PC-3 (cell line): ENCODE results near the gene TRIM39. TPM values are rescaled to one million over a fixed set of nuclear protein-coding genes. Genes with fewer than 3 reads are reported as not detected.

Source experiments
- ATAC-seq: fragments of 200-7000 bp; cut with Tn5 transposase; 2 replicates; pipeline ENCODE4 v1.9.1; 2020; ENCODE audit warnings: mild to moderate bottlenecking, moderate library complexity
- BruUV-seq: library from RNA; stranded (reverse); fragments of 400-500 nt; replicated peaks from 2 replicates; lab custom pipeline; 2021; lab: Mats Ljungman, UMichigan
- CTCF ChIA-PET: fragments of 300-600 bp; sonication (Branson Sonifier 250); formaldehyde crosslinking; loops from one replicate; lab custom pipeline; 2022; ENCODE audit warnings: antibody characterized with exemption; lab: Charles Lee
- POLR2A ChIA-PET: fragments of 300-600 bp; sonication (Branson Sonifier 250); formaldehyde crosslinking; loops from one replicate; lab custom pipeline; 2022; ENCODE audit warnings: antibody characterized with exemption; ENCODE audit not compliant: unreplicated experiment; lab: Charles Lee
- DNase-seq: peaks from one replicate; pipeline ENCODE4 v3.0.0-alpha.2; 2015
- H2AFZ ChIP-seq: fragments of 300-600 bp; sonication (generic); 2 replicates; pipeline ENCODE4 v1.6.0; 2016; ENCODE audit warnings: antibody characterized with exemption, low read length
- H3F3A ChIP-seq: fragments of 300-600 bp; sonication (generic); one replicate; pipeline ENCODE4 v1.6.0; 2017; ENCODE audit warnings: antibody characterized with exemption, low read length, control low read depth, mild to moderate bottlenecking; ENCODE audit not compliant: unreplicated experiment
- H3K27ac ChIP-seq: fragments of 300-600 bp; sonication (generic); 2 replicates; pipeline ENCODE4 v1.5.1; 2016; ENCODE audit warnings: mild to moderate bottlenecking, low read length
- H3K27me3 ChIP-seq: fragments of 300-600 bp; sonication (generic); 2 replicates; pipeline ENCODE4 v1.6.1; 2016; ENCODE audit warnings: low read length, mixed read lengths
- H3K36me3 ChIP-seq: fragments of 300-600 bp; sonication (generic); 2 replicates; pipeline ENCODE4 v1.6.1; 2016; ENCODE audit warnings: low read depth, mixed run types, low read length, mixed read lengths
- H3K4me1 ChIP-seq: fragments of 300-600 bp; sonication (generic); 2 replicates; pipeline ENCODE4 v1.5.1; 2016; ENCODE audit warnings: low read length; ENCODE audit not compliant: insufficient read depth
- H3K4me2 ChIP-seq: fragments of 300-600 bp; sonication (generic); 2 replicates; pipeline ENCODE4 v1.6.0; 2016; ENCODE audit warnings: low read length
- H3K4me3 ChIP-seq: fragments of 300-600 bp; sonication (generic); 2 replicates; pipeline ENCODE4 v1.5.1; 2016; ENCODE audit warnings: mild to moderate bottlenecking, low read length, mixed read lengths
- H3K79me2 ChIP-seq: fragments of 300-600 bp; sonication (generic); 2 replicates; pipeline ENCODE4 v1.6.1; 2017; ENCODE audit warnings: low read length, mixed read lengths
- H3K9ac ChIP-seq: fragments of 300-600 bp; sonication (generic); 2 replicates; pipeline ENCODE4 v1.6.0; 2016; ENCODE audit warnings: mild to moderate bottlenecking, low read length
- H3K9me2 ChIP-seq: fragments of 300-600 bp; sonication (generic); replicated peaks from 2 replicates; pipeline ENCODE4 v1.6.1; 2016; ENCODE audit warnings: mixed run types, low read length, mixed read lengths
- H3K9me3 ChIP-seq: fragments of 300-600 bp; sonication (generic); 2 replicates; pipeline ENCODE4 v1.6.1; 2016; ENCODE audit warnings: low read length, mixed read lengths
- H4K20me1 ChIP-seq: fragments of 300-600 bp; sonication (generic); 2 replicates; pipeline ENCODE4 v1.6.1; 2016; ENCODE audit warnings: low read length, mixed read lengths
- CTCF ChIP-seq: fragments of 300-600 bp; sonication (generic); conservative IDR thresholded peaks from 2 replicates; pipeline ENCODE4 v1.5.1; 2017; ENCODE audit warnings: antibody characterized with exemption, low read depth, mild to moderate bottlenecking, low read length
- EZH2 ChIP-seq: fragments of 300-600 bp; sonication (generic); IDR thresholded peaks from one replicate; pipeline ENCODE4 v1.6.1; 2017; ENCODE audit warnings: antibody characterized with exemption, mild to moderate bottlenecking, low read length; ENCODE audit not compliant: unreplicated experiment
- EZH2phosphoT487 ChIP-seq: fragments of 300-600 bp; sonication (generic); IDR thresholded peaks from 2 replicates; pipeline ENCODE4 v1.6.1; 2018; ENCODE audit warnings: mild to moderate bottlenecking, antibody characterized with exemption, low read length, borderline replicate concordance
- intact Hi-C: fragments of 100-400 bp; cut with micrococcal nuclease; formaldehyde crosslinking; loops from 2 replicates; pipeline ENCODE4 v1.9.0; 2023
- total RNA-seq: library from RNA; depleted of rRNA; stranded (reverse); fragments of >200 nt; gene quantifications from 2 replicates; pipeline ENCODE4 v1.2.3, GENCODE V29; 2014

Gene TRIM39
- total RNA-seq, 1 experiment from 2014 or later, result 24.8 TPM

GRCh38 chr6:30325150-30325872, 1.4 kb upstream of the TRIM39 start:
- H3K9me2 ChIP-seq, result no peaks in the 10 kb centered on the region
- H3K79me2 ChIP-seq, result peaks cover 74% of the 10 kb centered on the region
- peaks cover 33% of the 10 kb centered on the region for H4K20me1 ChIP-seq
- ChIA-PET CTCF (interaction anchor here (1.3 to 1.5 kb wide), 2 partner anchors 87 to 107 kb away, joined by 3 to 5 read pairs; no protein-coding TSS in a partner anchor), POLR2A (no interaction called here)
- H3K4me1 ChIP-seq, result peaks cover 39% of the 10 kb centered on the region
- H3K36me3 ChIP-seq, result peaks cover 4% of the 10 kb centered on the region; the same call in 1 of the 2 replicates
- H3K4me2 ChIP-seq, result peak overlapping the region; percentile 98
- H3K27me3 ChIP-seq, result no peaks in the 10 kb centered on the region
- H2AFZ ChIP-seq, result no peak overlapping the region
- intact Hi-C loops, result loop anchor here (5.0 kb wide), 1 partner anchor 88 kb away; no protein-coding TSS in a partner anchor
- TF ChIP-seq CTCF, result no peak
- no peak for TF ChIP-seq EZH2
- TF ChIP-seq EZH2phosphoT487, result no peak
- H3F3A ChIP-seq, result no peaks in the 10 kb centered on the region
- DNase-seq, result peak; percentile 61
- H3K9me3 ChIP-seq, result no peaks in the 10 kb centered on the region
- H3K27ac ChIP-seq, result peak overlapping the region; percentile 87; the same call in 1 of the 2 replicates
- ATAC-seq, result peak; percentile 56
- peak overlapping the region; percentile 97 for H3K9ac ChIP-seq
- BruUV-seq, result TSS peak; percentile 56
- peak overlapping the region; percentile 95 for H3K4me3 ChIP-seq

GRCh38 chr6:30325873-30326525, 728 bp upstream of the TRIM39 start:
- intact Hi-C loops, result loop anchor here (2.0 to 5.0 kb wide), 2 partner anchors 89 to 107 kb away; no protein-coding TSS in a partner anchor

More at GRCh38 chr6:30325873-30326525, 728 bp upstream of the TRIM39 start:
- TF ChIP-seq EZH2phosphoT487 (no peak), EZH2 (no peak), CTCF (no peak)
- Histone ChIP-seq H3K4me3 (peak overlapping the region; percentile 95), H3K27me3 (no peaks in the 10 kb centered on the region), H3K4me2 (peak overlapping the region; percentile 98), H3K9me2 (no peaks in the 10 kb centered on the region), H3K27ac (peak overlapping the region; percentile 87), H3F3A (no peaks in the 10 kb centered on the region), H4K20me1 (peaks cover 33% of the 10 kb centered on the region), H3K4me1 (peaks cover 39% of the 10 kb centered on the region), H2AFZ (peak overlapping the region; percentile 90), H3K36me3 (peaks cover 4% of the 10 kb centered on the region; the same call in 1 of the 2 replicates), H3K9ac (peak overlapping the region; percentile 97), H3K79me2 (peaks cover 67% of the 10 kb centered on the region), H3K9me3 (no peaks in the 10 kb centered on the region)
- ChIA-PET CTCF (interaction anchor here (0.6 to 1.5 kb wide), 4 partner anchors 88 to 284 kb away, joined by 3 to 5 read pairs (median 4); no protein-coding TSS in a partner anchor), POLR2A (interaction anchor here (0.5 to 0.6 kb wide), 2 partner anchors 14 to 113 kb away, joined by 3 to 7 read pairs; partner anchors contain the start of gene TRIM26)
- DNase-seq (no peak), ATAC-seq (peak; percentile 72)
- no TSS peak for BruUV-seq
